ENCODE results near the gene SEMA3B. TPM values are rescaled to one million over a fixed set of nuclear protein-coding genes. Genes with fewer than 3 reads are reported as not detected.

The SEMA3B gene
- total and polyA plus RNA-seq, 2 experiments from 2014 or later = 2.4 to 3.3 TPM

- no peaks in the 10 kb centered on the region for H3K9me3 Mint-ChIP-seq
- H3K4me1 Mint-ChIP-seq = peaks cover 32% of the 10 kb centered on the region
- H3K4me2 ChIP-seq = peak overlapping the region; percentile 97
Observed at GRCh38 chr3:50327129-50327528, 58.2 kb downstream of the SEMA3B start.

More at GRCh38 chr3:50327129-50327528, 58.2 kb downstream of the SEMA3B start:
- peak overlapping the region; percentile 91 for H3K4me3 Mint-ChIP-seq
- H3K9me2 ChIP-seq (ENCODE audit: insufficient read depth) = no peaks in the 10 kb centered on the region
- peaks cover 31% of the 10 kb centered on the region; the same call in 1 of the 2 replicates for H3F3A ChIP-seq (replicated peaks; ENCODE audit: low read depth)
- DNase-seq (ENCODE audit: low spot score) (no peak), ATAC-seq (no peak)
- H3K4me1 ChIP-seq (ENCODE audit: insufficient read depth) = peaks cover 18% of the 10 kb centered on the region
- peaks cover 38% of the 10 kb centered on the region for H3K36me3 Mint-ChIP-seq (ENCODE audit: low read depth)
- H3K27ac Mint-ChIP-seq = no peak overlapping the region
- H2AFZ ChIP-seq = no peak overlapping the region
- peaks cover 8% of the 10 kb centered on the region; the same call in 1 of the 2 replicates for H4K20me1 ChIP-seq (replicated peaks; ENCODE audit: insufficient read depth)
- peaks cover 6% of the 10 kb centered on the region for H3K36me3 ChIP-seq (ENCODE audit: insufficient read depth)
- H3K27me3 ChIP-seq (ENCODE audit: insufficient read depth) = no peaks in the 10 kb centered on the region
- H3K79me2 ChIP-seq (replicated peaks; ENCODE audit: insufficient read depth) = peaks cover 13% of the 10 kb centered on the region
- peak overlapping the region; percentile 94 for H3K4me3 ChIP-seq
- no peak overlapping the region for H3K27ac ChIP-seq (ENCODE audit: low read depth)
- TF ChIP-seq POLR2AphosphoS5 (IDR thresholded peaks at IDR 0.05; ENCODE audit: low read depth) (no peak), NANOG (IDR thresholded peaks at IDR 0.05; ENCODE audit: borderline replicate concordance) (no peak), STAT1 (IDR thresholded peaks at IDR 0.05; ENCODE audit: unreplicated experiment) (no peak)
- H3K27me3 Mint-ChIP-seq (ENCODE audit: insufficient read depth, low read depth, poor library complexity) = peaks cover 16% of the 10 kb centered on the region

Small RNAs within 50 kb of the gene (microRNA-seq; reads per million reads assigned to microRNA genes)
- gene MIR5787 = not detected

Small RNAs within 50 kb of the gene (small RNA-seq; reads per million reads assigned to genes)
- not detected for gene MIR5787 (ENCODE audit: low replicate concordance)

Other genes with a start within 250 kb of the SEMA3B start
- 111 and 130 TPM in 2 replicates for gene RBM5, start 180.2 kb upstream of the SEMA3B start, total RNA-seq (2014; rRNA removed; shearing (Covaris generic))
- 31.8 and 44.9 TPM in 2 replicates for gene RBM5, start 180.2 kb upstream of the SEMA3B start, polyA plus RNA-seq (2016; fragmentation: Nextera tagmentation; extraction: Ambion mirVana)
- gene SEMA3F, start 113.8 kb upstream of the SEMA3B start, total RNA-seq (2014; rRNA removed; shearing (Covaris generic)) = 32.6 and 67.6 TPM in 2 replicates
- gene SEMA3F, start 113.8 kb upstream of the SEMA3B start, polyA plus RNA-seq (2016; fragmentation: Nextera tagmentation; extraction: Ambion mirVana) = 2.3 and 2.8 TPM in 2 replicates
- not detected in 2 replicates for gene GNAT1, start 77.5 kb upstream of the SEMA3B start, total RNA-seq (2014; rRNA removed; shearing (Covaris generic))
- not detected in 2 replicates for gene GNAT1, start 77.5 kb upstream of the SEMA3B start, polyA plus RNA-seq (2016; fragmentation: Nextera tagmentation; extraction: Ambion mirVana)
- gene SLC38A3, start 63.9 kb upstream of the SEMA3B start, total RNA-seq (2014; rRNA removed; shearing (Covaris generic)) = 0.28 and 3.0 TPM in 2 replicates
- 0.68 and 1.3 TPM in 2 replicates for gene SLC38A3, start 63.9 kb upstream of the SEMA3B start, polyA plus RNA-seq (2016; fragmentation: Nextera tagmentation; extraction: Ambion mirVana)
- 132 and 153 TPM in 2 replicates for gene GNAI2, start 32.9 kb upstream of the SEMA3B start, total RNA-seq (2014; rRNA removed; shearing (Covaris generic))
- gene GNAI2, start 32.9 kb upstream of the SEMA3B start, polyA plus RNA-seq (2016; fragmentation: Nextera tagmentation; extraction: Ambion mirVana) = 138 and 140 TPM in 2 replicates
- gene LSMEM2, start 9.9 kb downstream of the SEMA3B start, total RNA-seq (2014; rRNA removed; shearing (Covaris generic)) = 0.59 and 1.5 TPM in 2 replicates
- 0.86 and 1.5 TPM in 2 replicates for gene LSMEM2, start 9.9 kb downstream of the SEMA3B start, polyA plus RNA-seq (2016; fragmentation: Nextera tagmentation; extraction: Ambion mirVana)
- 91.5 and 92.4 TPM in 2 replicates for gene IFRD2, start 23.3 kb downstream of the SEMA3B start, total RNA-seq (2014; rRNA removed; shearing (Covaris generic))
- 80.8 and 89.7 TPM in 2 replicates for gene IFRD2, start 23.3 kb downstream of the SEMA3B start, polyA plus RNA-seq (2016; fragmentation: Nextera tagmentation; extraction: Ambion mirVana)
- 2.5 and 7.1 TPM in 2 replicates for gene HYAL3, start 30.3 kb downstream of the SEMA3B start, total RNA-seq (2014; rRNA removed; shearing (Covaris generic))
- 2.4 and 3.7 TPM in 2 replicates for gene HYAL3, start 30.3 kb downstream of the SEMA3B start, polyA plus RNA-seq (2016; fragmentation: Nextera tagmentation; extraction: Ambion mirVana)
- 11.3 and 16.7 TPM in 2 replicates for gene NAA80, start 30.3 kb downstream of the SEMA3B start, total RNA-seq (2014; rRNA removed; shearing (Covaris generic))
- 11.2 and 12.1 TPM in 2 replicates for gene NAA80, start 30.3 kb downstream of the SEMA3B start, polyA plus RNA-seq (2016; fragmentation: Nextera tagmentation; extraction: Ambion mirVana)
- gene HYAL1, start 34.4 kb downstream of the SEMA3B start, total RNA-seq (2014; rRNA removed; shearing (Covaris generic)) = 2.8 and 5.0 TPM in 2 replicates
- 1.7 and 2.1 TPM in 2 replicates for gene HYAL1, start 34.4 kb downstream of the SEMA3B start, polyA plus RNA-seq (2016; fragmentation: Nextera tagmentation; extraction: Ambion mirVana)
- 74.3 and 77.8 TPM in 2 replicates for gene HYAL2, start 53.6 kb downstream of the SEMA3B start, total RNA-seq (2014; rRNA removed; shearing (Covaris generic))
- 28.9 and 30.0 TPM in 2 replicates for gene HYAL2, start 53.6 kb downstream of the SEMA3B start, polyA plus RNA-seq (2016; fragmentation: Nextera tagmentation; extraction: Ambion mirVana)
- 32.2 and 41.6 TPM in 2 replicates for gene TUSC2, start 59.1 kb downstream of the SEMA3B start, total RNA-seq (2014; rRNA removed; shearing (Covaris generic))
- 71.0 and 81.5 TPM in 2 replicates for gene TUSC2, start 59.1 kb downstream of the SEMA3B start, polyA plus RNA-seq (2016; fragmentation: Nextera tagmentation; extraction: Ambion mirVana)
- 12.8 and 15.7 TPM in 2 replicates for gene RASSF1, start 71.7 kb downstream of the SEMA3B start, total RNA-seq (2014; rRNA removed; shearing (Covaris generic))
- 9.6 TPM in 2 replicates for gene RASSF1, start 71.7 kb downstream of the SEMA3B start, polyA plus RNA-seq (2016; fragmentation: Nextera tagmentation; extraction: Ambion mirVana)
- gene ZMYND10, start 76.6 kb downstream of the SEMA3B start, total RNA-seq (2014; rRNA removed; shearing (Covaris generic)) = 0.31 TPM in 2 replicates
- gene ZMYND10, start 76.6 kb downstream of the SEMA3B start, polyA plus RNA-seq (2016; fragmentation: Nextera tagmentation; extraction: Ambion mirVana) = 0.24 and 0.29 TPM in 2 replicates
- 22.3 and 35.6 TPM in 2 replicates for gene NPRL2, start 81.6 kb downstream of the SEMA3B start, total RNA-seq (2014; rRNA removed; shearing (Covaris generic))
- 27.7 and 31.7 TPM in 2 replicates for gene NPRL2, start 81.6 kb downstream of the SEMA3B start, polyA plus RNA-seq (2016; fragmentation: Nextera tagmentation; extraction: Ambion mirVana)
- gene CYB561D2, start 81.7 kb downstream of the SEMA3B start, total RNA-seq (2014; rRNA removed; shearing (Covaris generic)) = 11.5 and 18.2 TPM in 2 replicates
- 10.0 and 10.1 TPM in 2 replicates for gene CYB561D2, start 81.7 kb downstream of the SEMA3B start, polyA plus RNA-seq (2016; fragmentation: Nextera tagmentation; extraction: Ambion mirVana)
- gene TMEM115, start 90.4 kb downstream of the SEMA3B start, total RNA-seq (2014; rRNA removed; shearing (Covaris generic)) = 41.9 and 49.2 TPM in 2 replicates
- gene TMEM115, start 90.4 kb downstream of the SEMA3B start, polyA plus RNA-seq (2016; fragmentation: Nextera tagmentation; extraction: Ambion mirVana) = 17.8 and 19.3 TPM in 2 replicates
- 10.3 and 11.4 TPM in 2 replicates for gene CACNA2D2, start 234.5 kb downstream of the SEMA3B start, total RNA-seq (2014; rRNA removed; shearing (Covaris generic))
- 4.7 and 5.4 TPM in 2 replicates for gene CACNA2D2, start 234.5 kb downstream of the SEMA3B start, polyA plus RNA-seq (2016; fragmentation: Nextera tagmentation; extraction: Ambion mirVana)